Daoy (cell line): ENCODE data around the gene OR8G5. TPM values are rescaled to one million over a fixed set of nuclear protein-coding genes. Genes with fewer than 3 reads are reported as not detected.

ENCODE experiments used
- DNase-seq: peaks from one replicate; pipeline ENCODE4 v3.0.0-alpha.2; 2015; ENCODE audit warnings: low read depth
- total RNA-seq: library from RNA; depleted of rRNA; stranded (reverse); fragments of >200 nt; shearing (Covaris generic); gene quantifications from 2 replicates; pipeline ENCODE4 v1.2.3, GENCODE V29; 2014; rRNA removed

Gene OR8G5
- total RNA-seq, 1 experiment from 2014 or later, result not detected

GRCh38 chr11:124285610-124286344, 29.6 kb downstream of the OR8G5 start:
- DNase-seq, result peak; percentile 13

GRCh38 chr11:124294687-124295086, 38.5 kb downstream of the OR8G5 start:
- DNase-seq, result no peak

GRCh38 chr11:124296016-124296415, 39.8 kb downstream of the OR8G5 start:
- no peak for DNase-seq

GRCh38 chr11:124297921-124298320, 41.7 kb downstream of the OR8G5 start:
- peak; percentile 23 for DNase-seq

GRCh38 chr11:124301548-124301947, 45.4 kb downstream of the OR8G5 start:
- no peak for DNase-seq

GRCh38 chr11:124302347-124303125, 46.4 kb downstream of the OR8G5 start:
- no peak for DNase-seq

- no peak for DNase-seq
These were observed 50.9 kb downstream of the OR8G5 start for GRCh38 chr11:124307093-124307492.

GRCh38 chr11:124310721-124311120, 54.5 kb downstream of the OR8G5 start:
- DNase-seq, result no peak

- DNase-seq, result no peak
These were observed 55.1 kb downstream of the OR8G5 start for GRCh38 chr11:124311269-124311668.

GRCh38 chr11:124311670-124312069, 55.5 kb downstream of the OR8G5 start:
- DNase-seq, result no peak

- no peak for DNase-seq
These were observed 57.0 kb downstream of the OR8G5 start for GRCh38 chr11:124313131-124313530.

- no peak for DNase-seq
These were observed 57.7 kb downstream of the OR8G5 start, which contains the start of gene OR8D1 for GRCh38 chr11:124313849-124314248. Gene OR8D1, minus strand, starts transcription at chr11:124313949. Its CDS starts 3,183 bp downstream, at chr11:124310766.

GRCh38 chr11:124315052-124315451, 58.9 kb downstream of the OR8G5 start:
- DNase-seq, result peak; percentile 13

Other genes starting within 250 kb of the OR8G5 start
- gene OR10G4, start 243.4 kb upstream of the OR8G5 start, total RNA-seq, result not detected in 2 replicates
- not detected in 2 replicates for gene OR10G9, start 233.4 kb upstream of the OR8G5 start, total RNA-seq
- not detected in 2 replicates for gene OR10G8, start 229.6 kb upstream of the OR8G5 start, total RNA-seq
- gene OR10G7, start 215.1 kb upstream of the OR8G5 start, total RNA-seq, result not detected in 2 replicates
- 7.5 and 10.5 TPM in 2 replicates for gene VWA5A, start 140.9 kb upstream of the OR8G5 start, total RNA-seq
- gene OR10D3, start 73.0 kb upstream of the OR8G5 start, total RNA-seq, result not detected in 2 replicates
- not detected in 2 replicates for gene OR8G1, start 15.3 kb upstream of the OR8G5 start, total RNA-seq
- gene OR8D1, start 57.6 kb downstream of the OR8G5 start, total RNA-seq, result not detected in 2 replicates
- gene OR8D2, start 63.8 kb downstream of the OR8G5 start, total RNA-seq, result not detected in 2 replicates
- not detected in 2 replicates for gene OR8B2, start 128.1 kb downstream of the OR8G5 start, total RNA-seq
- not detected in 2 replicates for gene OR8B3, start 142.6 kb downstream of the OR8G5 start, total RNA-seq
- gene OR8B4, start 168.5 kb downstream of the OR8G5 start, total RNA-seq, result not detected in 2 replicates
- gene OR8B8, start 189.3 kb downstream of the OR8G5 start, total RNA-seq, result not detected in 2 replicates